Stimulated activated CD4-positive, alpha-beta T cell treated with anti-CD3 and anti-CD28 coated beads, Interleukin-1b, Interleukin-23, amount 100 ng/mL, for 4 hours (primary cell): Measurements from ENCODE around the gene SEC14L5.
"Not testable (repeated sequence)": the region's sequence is repeated elsewhere in the genome, so short reads cannot be mapped to it uniquely, and the experiment has no call there.

Experiments used
- DNase-seq, 2 donors: peaks; one replicate each; pipeline ENCODE4 v3.0.0-alpha.2; 2020; ENCODE audit warnings: low read depth in 2 of 2

SEC14L5 gene

DNA sequence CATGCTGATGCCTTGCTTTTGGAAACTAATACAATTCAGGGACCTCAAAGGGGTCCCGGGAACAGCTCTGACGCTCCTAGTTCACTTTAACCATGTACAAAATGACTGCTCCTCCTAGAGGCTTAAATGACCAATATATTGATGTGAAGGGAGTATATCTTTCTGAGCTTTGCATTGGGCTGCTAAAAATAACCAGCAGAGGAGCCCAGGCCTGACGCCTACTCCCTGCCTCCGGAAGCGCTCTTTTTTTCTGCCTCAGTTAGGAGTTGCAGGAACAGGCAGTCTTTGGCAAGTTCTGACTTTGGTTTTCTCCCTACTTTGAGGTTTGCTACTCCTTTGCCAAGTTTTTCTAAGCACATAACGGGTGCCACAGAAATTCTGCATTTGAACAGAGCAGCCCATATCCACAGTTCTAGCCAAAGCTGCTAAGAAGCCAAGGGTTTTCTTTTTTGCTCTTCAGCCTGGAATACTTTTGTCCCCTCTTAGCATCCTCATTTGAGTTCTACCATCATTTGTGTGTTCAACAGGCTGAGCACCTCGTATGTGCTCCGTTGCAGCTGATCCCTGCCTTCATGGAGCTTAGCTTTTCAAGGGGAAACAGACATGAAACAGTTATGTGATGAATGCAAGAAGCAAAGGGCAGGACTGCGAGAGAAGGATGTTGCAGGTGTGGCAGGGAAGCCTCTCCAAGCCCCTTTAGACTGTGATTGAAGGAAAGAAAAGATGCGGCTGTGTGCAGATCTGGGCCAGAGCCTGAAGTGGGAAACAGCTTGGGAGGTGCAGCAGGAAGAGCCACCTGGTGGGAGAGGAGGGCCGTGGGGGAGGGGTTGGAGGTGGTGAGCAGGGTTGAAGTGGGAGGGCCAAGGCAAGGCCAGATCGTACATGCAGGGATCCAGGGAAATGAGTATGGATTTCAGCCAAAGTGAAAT, 78.4 kb downstream of the SEC14L5 start:
- DNase-seq, result no peak

DNA sequence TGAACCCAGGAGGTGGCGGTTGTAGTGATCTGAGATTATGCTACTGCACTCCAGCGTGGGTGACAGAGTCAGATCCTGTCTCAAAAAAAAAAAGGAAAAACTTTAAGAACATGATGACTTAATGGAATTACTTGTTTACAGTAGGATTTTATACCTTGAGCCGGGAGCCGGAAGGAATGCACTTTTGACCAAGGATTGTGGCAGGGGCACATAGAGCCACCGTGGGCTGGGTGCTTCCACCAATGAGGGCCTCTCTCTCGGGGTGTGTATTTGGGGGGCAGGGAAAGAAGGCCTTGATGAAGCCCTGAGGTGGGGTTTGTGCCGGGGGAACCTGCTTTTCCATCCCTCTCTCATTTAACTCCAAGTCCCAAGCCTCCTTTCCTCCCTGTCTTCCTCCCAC, 82.3 kb downstream of the SEC14L5 start:
- DNase-seq, result no peak

DNA sequence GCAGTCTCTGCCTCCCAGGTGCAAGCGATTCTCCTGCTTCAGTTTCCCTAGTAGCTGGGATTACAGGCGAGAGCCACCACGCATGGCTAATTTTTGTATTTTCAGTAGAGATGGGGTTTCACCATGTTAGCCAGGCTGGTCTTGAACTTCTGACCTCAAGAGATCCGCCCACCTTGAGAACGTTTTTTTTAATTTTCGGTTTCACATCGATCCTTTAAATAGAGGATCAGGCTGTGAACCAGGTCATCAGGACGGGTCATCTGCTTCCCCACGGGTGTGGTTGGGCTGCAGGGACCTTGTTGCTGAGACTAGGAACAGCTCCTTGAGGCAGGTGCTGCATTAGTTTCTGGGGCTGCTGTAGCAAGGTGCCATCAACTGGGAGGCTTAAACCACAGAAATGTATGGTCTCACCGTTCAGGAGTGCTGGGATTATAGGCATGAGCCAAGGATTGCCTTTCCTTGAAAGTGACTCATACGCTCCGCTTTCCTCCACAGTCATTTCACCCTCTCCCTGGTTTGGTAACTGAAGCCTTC, 83.5 kb downstream of the SEC14L5 start:
- DNase-seq, result no peak

DNA sequence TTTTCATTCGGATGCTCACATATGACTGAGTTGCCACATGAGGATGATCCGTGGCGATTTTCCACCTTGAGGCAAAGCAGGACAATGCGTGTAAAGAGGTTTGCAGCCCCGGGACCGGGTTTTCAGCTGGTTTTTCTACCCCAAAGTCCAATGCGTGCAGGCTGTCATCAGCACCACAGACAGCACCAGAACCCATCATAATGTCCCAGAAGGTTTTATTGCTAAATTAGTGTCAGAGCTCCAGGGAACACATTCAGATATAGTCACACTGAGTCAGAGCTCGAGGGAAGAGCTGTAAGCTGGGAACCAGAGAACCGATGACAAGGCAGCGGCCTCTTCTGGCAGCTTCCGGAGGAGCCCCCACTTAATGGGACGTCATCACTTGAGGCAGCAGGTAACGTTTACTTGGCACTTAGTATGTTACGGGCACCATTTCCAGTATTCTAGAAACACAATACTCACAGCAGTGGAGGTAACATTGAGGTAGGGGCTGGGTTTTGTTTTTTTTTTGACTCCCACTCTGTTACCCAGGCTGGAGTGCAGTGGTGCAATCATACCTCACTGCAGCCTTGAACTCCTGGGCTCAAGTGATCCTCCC, 84.5 kb downstream of the SEC14L5 start:
- DNase-seq, result no peak

DNA sequence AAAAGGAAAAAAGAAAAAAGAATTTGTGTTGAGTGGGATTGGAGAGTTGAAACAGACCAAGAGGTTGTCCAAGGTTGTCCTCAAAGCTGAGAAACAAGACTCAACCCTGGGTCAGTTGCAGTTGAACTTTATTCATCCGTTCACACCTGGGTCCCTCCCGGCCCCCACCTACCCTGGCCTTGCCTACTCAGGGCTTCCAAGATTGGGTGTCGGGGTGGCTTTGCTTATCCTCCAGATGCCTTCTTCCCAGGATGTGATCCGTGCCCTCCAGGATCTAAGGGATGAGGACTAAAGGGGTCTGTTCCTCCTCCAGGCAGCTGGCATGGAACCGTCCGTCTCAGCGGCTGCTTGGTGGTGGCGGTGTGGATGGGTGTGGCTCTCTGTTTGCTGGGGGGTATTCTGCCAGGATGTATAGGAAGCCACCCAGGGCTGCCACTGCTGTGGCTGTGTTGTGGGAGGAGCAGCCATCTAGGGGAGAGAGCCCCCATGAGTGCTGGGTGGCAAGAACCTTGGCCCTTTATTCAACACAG, 85.9 kb downstream of the SEC14L5 start:
- no peak for DNase-seq

DNA sequence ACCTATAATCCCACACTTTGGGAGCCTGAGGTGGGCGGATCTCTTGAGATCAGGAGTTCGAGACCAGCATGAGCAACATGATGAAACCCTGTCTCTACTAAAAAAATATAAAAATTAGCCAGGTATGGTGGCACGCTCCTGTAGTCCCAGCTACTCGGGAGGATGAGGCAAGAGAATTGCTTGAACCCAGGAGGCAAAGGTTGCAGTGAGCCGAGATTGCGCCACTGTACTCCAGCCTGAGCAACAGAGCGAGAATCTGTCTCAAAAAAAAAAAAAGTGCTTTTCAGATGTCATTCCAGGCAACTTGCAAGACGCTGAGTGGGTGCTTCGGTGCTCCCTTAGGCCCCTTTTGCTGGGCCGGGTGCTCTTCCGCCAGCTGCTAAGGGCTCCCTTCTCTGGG, 86.5 kb downstream of the SEC14L5 start:
- DNase-seq, result not testable (repeated sequence)

DNA sequence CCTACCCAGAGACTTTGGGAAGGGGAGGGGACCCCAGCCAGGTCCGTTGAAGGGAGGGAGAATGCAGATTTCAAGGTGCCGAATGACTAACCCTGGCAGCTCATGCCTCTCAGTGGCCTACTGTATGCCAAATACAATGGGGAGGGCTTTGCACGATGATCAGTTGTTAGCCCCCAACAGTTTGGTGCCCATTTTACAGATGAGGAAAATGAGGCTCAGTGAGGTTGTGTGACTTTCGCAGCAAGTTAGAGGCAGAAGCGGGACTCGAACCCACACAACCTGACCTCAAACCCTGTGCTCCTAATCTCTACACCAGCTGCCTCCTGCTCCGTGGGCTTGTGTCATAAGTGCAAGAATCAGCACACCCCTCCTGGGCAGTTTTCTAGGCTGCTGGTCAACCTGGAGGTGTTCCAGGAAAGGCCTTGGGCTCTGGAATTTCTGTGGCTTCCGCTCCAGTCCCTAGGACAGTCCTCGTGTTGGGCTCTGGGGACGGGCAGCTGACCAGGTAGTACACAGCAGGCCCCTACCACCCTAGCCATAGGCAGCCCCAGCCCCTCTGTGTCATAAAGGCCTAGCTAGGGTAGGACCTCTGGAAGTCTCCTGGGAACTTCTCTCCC, 87.5 kb downstream of the SEC14L5 start:
- DNase-seq, result no peak

DNA sequence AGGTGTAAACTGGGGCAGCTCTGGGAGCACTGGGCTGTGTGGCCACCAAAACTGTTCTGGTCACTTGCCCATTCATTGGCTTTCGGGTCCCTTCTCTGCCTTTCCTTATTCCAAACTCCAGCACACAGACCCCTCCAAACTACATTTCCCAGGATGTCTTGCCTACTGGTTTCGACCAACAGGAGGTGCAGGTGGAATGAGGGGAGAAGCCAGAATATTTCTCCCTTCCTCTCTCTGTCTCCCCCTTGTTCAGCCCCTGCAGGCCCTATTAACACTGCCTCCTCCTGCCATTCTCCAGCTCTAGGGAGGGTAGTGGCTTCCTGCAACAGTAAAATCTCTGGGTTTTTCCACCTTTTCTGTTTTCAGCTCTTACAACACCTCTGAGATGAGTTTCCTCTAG, 88.8 kb downstream of the SEC14L5 start:
- DNase-seq, result no peak

DNA sequence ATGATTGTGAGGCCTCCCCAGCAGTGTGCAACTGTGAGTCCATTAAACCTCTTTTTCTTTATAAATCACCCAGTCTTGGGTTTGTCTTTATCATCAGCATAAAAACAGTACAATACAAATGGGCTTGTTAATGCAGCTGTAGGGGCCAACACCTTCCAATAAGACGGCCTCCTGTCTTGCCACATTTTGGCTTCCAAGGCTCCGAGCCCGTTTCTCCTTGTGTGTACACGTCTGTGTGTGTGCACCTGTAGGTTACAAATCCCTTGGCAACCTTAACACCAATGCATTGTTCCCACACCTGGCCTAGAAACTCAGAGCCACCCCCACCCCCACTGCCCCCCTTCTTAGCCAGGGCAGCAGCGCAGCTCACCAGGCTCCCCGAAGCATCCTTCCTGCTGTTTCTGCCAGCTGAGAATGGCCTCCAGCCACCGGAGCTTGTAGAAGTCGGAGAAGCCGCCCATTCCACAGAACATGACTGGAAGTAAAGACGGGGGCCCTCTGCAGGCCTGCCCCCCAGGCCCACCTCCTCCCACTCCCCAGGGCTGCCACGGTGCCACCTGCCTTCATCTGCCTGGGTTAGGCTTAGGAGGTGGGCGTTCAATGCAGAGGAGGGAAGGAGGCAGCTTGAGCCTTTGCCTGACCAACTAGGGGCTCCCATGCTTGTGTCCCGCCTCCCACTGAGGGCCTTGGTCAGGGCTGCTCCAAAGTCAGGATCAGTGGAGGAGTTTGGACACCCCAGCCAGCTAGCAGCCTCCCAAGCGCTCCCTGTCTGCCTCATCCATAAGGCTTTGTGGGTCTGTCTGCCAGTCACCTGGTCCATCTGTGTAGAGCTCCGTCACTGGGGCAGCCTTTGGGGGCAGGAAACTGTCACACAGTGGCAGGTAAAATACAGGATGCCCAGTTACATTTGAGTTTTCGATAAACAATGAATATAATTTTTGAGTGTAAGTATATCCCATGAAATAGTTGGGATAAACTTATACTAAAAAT, 97.0 kb downstream of the SEC14L5 start:
- no peak for DNase-seq

DNA sequence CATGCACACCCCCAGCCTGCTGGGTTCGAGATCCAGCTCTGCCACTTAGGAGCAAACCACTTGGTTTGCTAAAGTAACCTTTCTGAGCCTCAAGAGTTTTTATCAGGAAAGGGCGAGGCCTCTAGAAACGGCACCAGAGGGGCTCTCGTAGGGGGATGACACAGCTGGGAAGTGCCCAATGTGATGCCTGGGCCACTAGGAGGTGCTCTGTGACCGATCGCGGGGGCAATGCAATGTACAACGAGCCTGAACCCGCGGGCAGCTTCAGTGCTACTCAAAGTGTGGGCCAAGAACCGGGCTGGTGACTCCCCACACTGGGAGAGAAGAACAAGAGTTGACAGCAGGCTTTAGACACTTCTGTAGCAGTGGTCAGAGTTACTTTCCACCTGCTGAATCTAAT, 98.2 kb downstream of the SEC14L5 start:
- DNase-seq, result peak in 1 of 2 donors; percentile 22

DNA sequence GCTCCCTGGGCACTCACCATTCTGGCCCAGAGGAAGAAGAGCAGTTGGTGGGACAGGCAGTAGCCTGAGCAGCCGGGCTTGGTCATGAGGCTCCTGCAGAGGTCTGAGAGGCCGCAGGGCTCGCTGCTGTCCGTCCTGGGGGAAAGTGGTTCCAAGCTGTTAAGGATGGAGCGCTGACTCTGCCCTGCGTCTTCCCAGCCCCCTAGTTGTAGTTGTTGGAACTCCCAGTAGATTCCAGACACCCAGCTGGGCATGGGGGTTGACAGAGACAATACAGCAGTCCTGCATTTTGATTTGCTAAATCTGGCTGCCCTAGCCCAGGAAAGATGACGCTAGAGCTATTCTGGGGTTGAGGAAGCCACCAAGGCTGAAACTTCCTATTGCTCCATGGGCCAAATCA, 100.3 kb downstream of the SEC14L5 start:
- no peak for DNase-seq

DNA sequence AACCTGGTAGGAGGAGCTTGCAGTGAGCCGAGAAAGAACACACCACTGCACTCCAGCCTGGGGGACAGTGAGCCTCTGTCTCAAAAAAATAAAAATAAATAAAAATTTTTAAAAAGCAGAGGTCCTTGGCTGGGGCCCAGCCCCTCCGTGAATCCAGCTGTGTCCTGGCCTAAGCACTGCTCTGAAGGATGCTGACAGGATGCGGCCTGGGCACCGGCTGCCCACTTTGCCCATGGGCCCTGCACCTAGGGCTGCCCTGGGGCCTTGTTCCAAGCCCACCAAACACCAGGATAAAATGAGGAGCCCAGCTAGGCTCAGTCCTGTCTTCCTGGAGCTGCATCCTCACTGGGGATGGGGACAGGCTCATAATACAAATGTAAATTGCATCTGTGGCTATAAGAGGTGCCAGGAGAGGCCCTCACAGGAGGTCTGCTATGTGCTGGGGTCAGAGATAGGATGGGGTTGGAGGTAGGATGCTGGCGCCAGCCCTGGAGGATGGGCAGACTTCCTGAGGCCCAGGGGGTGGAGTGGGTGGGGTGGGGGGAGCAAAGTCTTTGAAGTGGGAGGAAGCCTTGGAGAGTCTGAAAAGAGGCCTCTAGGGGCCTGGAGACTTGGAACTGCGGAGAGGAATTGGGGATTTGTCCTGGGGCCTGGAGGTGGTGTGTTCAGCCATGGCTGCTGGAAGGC, 101.4 kb downstream of the SEC14L5 start:
- no peak for DNase-seq

DNA sequence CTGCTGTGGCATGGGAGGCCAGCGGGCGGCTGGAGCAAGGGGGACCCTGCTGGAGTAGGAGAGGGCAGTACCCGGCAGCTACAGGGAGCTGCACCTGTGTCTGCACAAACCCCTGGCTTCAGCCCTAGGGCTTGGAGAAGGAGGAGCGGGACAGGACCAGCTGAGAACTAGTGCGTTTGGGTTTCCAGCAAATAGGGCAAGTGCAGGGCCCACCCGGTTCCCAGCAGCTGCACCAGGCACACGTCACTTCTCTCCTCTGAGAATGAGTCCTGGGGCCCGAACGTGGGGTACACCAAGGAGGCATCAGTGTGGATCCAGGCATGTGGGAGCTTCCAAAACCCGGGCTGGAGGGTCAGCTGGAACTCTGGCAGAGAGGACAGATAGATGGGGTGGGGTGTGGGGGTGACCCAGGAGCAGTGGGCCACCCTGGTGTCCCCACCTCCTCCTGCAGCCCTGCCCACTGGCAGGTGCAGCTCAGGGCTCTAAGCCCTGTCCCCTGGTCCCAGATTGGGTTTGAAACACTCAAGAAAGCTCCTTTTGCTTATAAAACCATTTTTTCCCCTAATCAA, 102.0 kb downstream of the SEC14L5 start:
- no peak for DNase-seq

DNA sequence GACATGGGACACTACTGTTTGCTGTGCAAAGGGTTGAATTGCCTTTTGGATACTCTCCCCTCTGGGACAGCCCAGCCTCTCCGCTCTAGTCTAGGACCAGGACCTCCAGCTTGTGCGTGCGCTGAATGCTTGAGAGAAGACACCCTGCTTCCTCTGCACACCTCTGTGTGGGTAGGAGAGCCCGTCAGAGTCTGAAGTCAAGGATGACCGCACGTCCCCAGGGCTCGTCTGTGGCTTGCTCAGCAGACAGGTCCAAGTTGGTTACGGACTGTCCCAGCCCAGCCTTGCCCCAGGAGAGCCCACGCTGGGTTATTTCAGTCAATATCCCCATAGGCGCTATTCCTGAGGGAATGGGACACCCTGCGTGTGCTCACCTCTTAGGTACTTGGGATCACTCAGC, 103.9 kb downstream of the SEC14L5 start:
- DNase-seq, result no peak

DNA sequence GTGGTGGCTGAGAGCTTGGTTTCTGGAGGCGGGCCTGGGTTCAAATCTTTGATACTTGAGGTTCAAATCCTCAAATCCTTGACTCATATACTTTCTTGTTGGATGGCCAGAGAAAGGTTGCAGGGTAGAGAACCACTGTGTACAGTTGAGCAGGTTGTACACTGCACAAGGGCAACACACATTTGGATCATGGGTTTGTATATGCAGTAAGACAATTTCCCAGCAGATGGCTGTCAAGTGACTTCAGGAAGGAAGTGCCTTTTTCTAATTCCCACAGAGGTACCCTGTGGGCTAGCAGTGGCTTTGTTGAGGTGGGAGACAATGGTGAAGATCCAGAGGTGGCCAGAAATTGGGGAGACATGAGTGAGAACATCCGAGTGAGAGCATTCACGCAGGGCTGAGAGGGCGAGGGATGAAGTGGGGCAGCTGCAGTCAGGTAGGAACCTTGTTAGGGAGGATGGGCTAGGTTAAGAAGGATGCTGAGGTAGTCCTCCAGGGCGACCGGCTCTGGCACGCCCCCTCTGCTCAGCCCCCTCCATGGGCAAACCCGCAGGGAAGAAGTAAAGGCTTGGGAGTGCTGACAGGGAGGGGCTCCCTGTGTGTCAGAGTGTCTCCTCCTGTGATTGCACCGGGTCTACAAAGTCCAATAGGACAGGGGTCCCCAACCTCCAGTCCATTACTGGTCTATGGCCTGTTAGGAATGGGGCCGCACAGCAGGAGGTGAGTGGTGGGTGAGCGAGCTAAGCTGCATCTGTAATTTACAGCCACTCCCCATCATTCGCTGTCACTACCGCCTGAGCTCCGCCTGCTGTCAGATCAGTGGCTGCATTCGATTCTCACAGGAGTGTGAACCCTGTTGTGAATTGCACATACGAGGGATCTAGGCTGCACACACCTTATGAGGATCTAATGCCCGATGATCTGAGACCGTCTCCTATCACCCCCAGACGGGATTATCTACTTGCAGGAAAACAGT, 104.9 kb downstream of the SEC14L5 start:
- no peak for DNase-seq

DNA sequence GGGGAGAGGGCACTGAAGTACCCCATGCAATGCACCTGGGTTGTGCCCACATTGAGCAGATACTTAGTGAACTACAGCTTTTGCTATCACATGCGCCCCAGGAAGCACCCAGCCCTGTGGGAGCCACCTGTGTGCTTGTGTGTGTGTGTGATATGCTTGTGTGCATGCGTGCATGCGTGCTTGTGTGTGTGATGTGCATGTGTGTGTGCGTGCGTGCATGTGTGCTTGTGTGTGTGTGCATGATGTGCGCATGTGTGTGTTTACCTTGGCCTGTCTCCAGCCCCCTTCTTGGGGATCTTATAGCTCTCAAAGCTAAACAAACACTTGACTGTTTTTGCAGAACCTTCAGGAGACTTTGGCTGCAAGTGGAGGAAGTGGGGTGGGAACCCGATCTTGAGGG, 106.8 kb downstream of the SEC14L5 start:
- no peak for DNase-seq

DNA sequence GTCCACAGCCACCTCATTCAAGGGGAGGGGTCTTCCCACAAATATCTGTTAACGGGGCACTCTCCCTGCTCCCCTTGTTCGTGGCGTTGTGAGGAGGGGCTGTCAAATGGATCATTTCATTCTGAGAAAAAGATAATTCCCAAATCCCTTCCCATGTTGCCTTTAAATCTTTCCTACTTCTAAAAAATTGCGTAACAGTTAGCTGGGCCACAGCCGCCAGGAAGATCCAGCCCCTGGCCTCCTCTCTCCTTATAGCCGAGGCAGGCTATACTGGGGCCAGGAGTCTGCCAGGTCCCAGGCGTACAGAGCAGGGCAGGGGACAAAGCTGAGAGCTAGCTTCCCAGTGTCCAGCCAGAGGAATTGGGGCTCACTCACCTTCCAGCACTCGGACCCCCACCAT, 107.2 kb downstream of the SEC14L5 start:
- no peak for DNase-seq

DNA sequence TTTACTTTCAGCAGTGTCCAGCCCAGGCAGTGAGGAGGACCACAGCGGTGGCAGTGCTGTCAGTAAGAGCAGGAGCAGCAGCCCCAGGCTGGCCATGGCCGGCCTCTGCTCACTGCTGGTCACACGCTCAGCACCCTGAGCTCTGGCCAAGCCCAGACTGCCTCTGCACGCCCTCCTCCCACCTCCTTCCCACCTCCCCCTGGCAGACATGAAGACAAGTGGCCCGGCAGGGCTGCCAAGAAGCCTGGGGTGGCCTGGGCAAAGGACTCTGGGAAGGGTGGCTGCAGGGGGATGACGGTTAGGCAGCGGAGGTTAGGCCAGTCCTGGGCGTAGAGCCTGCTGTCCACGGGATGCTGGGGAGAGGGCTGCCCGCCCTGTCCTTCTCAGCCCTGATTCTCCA, 107.7 kb downstream of the SEC14L5 start, which contains the start of gene C16orf89:
TSS of gene C16orf89 (minus strand) at position 144 of the 400 bp plus-strand sequence. CDS start at position 96, 48 bp downstream.
- DNase-seq, result no peak

DNA sequence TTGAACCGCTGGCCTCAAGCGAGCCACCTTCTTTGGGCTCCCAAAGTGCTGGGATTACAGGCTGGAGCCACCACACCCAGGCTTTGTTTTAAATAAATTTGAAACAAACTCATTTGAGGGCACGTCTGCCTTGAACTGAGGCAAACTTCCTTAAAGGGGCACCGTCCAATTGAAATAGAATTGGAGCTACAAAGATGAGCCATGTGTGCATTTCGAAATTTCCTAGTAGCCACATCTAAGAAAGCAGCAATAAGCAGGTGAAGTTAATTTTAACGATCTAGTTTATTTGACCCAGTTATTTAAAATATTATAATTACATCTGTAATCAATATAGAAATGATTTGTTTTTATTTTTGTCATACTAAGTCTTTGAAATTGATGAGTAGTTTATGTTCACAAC, 108.4 kb downstream of the SEC14L5 start:
- DNase-seq, result no peak
